HL-60 (cell line): Measurements from ENCODE around the gene PPP2R3A.

Source experiments
- DNase-seq, 2 experiments: peaks; one replicate each; pipeline ENCODE4 v3.0.0-alpha.2; 2010 to 2020; ENCODE audit warnings: low read depth in 1 of 2, low spot score in 1 of 2
- H3K27ac ChIP-seq: fragments of 250-450 bp; sonication (Bioruptor Pico); replicated peaks from 2 replicates; pipeline ENCODE4 v1.5.1; 2020; ENCODE audit warnings: mild to moderate bottlenecking, moderate library complexity
- H3K27me3 ChIP-seq: fragments of 250-450 bp; sonication (Bioruptor Pico); 2 replicates; pipeline ENCODE4 v1.5.1; 2021; ENCODE audit warnings: mild to moderate bottlenecking, moderate library complexity; ENCODE audit not compliant: insufficient read depth, poor library complexity, severe bottlenecking
- H3K4me3 ChIP-seq: replicated peaks from 2 replicates; pipeline ENCODE4 v1.5.1; 2011; ENCODE audit warnings: mild to moderate bottlenecking, control low read depth, low read length; ENCODE audit not compliant: insufficient read depth
- GABPA ChIP-seq: IDR thresholded peaks from 2 replicates; pipeline ENCODE4 v1.6.1; 2012; ENCODE audit warnings: low read depth
- POLR2AphosphoS5 ChIP-seq: IDR thresholded peaks from 2 replicates; pipeline ENCODE4 v1.6.1; 2012; ENCODE audit warnings: low read depth
- SPI1 ChIP-seq: IDR thresholded peaks from 2 replicates; pipeline ENCODE4 v1.6.1; 2012; ENCODE audit warnings: low read depth, mild to moderate bottlenecking, borderline replicate concordance
- TF ChIP-seq, protein P1 (sequence below): IDR thresholded peaks from 2 replicates; pipeline ENCODE4 v1.6.1; 2012; ENCODE audit warnings: low read depth; ENCODE audit not compliant: insufficient replicate concordance
- TF ChIP-seq, protein P2 (sequence below): IDR thresholded peaks from one replicate; pipeline ENCODE4 v1.5.1; 2011; ENCODE audit warnings: low read length, control low read depth, inconsistent platforms; ENCODE audit not compliant: insufficient read depth

PPP2R3A gene

DNA sequence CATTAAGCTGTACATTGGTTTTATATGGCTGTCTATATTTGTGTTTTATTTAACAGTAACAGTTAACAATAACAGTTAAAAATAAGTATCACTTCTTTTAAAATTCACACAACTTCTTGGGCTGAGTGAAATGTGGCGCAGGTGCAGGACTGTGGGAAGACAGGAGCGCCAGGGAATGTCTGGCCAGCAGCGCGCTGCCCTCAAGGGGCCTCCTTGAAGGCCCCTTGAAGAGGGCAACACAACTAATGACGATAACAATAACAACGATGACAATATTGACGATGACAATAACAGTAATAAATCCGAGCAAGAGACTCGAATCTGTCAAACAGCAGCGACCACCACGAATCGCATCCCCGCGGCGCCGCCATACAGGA is 411 bp upstream of the PPP2R3A start:
- TF ChIP-seq POLR2AphosphoS5 (no peak), GABPA (no peak), SPI1 (no peak)
- TF ChIP-seq, protein P1, sequence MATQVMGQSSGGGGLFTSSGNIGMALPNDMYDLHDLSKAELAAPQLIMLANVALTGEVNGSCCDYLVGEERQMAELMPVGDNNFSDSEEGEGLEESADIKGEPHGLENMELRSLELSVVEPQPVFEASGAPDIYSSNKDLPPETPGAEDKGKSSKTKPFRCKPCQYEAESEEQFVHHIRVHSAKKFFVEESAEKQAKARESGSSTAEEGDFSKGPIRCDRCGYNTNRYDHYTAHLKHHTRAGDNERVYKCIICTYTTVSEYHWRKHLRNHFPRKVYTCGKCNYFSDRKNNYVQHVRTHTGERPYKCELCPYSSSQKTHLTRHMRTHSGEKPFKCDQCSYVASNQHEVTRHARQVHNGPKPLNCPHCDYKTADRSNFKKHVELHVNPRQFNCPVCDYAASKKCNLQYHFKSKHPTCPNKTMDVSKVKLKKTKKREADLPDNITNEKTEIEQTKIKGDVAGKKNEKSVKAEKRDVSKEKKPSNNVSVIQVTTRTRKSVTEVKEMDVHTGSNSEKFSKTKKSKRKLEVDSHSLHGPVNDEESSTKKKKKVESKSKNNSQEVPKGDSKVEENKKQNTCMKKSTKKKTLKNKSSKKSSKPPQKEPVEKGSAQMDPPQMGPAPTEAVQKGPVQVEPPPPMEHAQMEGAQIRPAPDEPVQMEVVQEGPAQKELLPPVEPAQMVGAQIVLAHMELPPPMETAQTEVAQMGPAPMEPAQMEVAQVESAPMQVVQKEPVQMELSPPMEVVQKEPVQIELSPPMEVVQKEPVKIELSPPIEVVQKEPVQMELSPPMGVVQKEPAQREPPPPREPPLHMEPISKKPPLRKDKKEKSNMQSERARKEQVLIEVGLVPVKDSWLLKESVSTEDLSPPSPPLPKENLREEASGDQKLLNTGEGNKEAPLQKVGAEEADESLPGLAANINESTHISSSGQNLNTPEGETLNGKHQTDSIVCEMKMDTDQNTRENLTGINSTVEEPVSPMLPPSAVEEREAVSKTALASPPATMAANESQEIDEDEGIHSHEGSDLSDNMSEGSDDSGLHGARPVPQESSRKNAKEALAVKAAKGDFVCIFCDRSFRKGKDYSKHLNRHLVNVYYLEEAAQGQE: no peak
- TF ChIP-seq, protein P2, sequence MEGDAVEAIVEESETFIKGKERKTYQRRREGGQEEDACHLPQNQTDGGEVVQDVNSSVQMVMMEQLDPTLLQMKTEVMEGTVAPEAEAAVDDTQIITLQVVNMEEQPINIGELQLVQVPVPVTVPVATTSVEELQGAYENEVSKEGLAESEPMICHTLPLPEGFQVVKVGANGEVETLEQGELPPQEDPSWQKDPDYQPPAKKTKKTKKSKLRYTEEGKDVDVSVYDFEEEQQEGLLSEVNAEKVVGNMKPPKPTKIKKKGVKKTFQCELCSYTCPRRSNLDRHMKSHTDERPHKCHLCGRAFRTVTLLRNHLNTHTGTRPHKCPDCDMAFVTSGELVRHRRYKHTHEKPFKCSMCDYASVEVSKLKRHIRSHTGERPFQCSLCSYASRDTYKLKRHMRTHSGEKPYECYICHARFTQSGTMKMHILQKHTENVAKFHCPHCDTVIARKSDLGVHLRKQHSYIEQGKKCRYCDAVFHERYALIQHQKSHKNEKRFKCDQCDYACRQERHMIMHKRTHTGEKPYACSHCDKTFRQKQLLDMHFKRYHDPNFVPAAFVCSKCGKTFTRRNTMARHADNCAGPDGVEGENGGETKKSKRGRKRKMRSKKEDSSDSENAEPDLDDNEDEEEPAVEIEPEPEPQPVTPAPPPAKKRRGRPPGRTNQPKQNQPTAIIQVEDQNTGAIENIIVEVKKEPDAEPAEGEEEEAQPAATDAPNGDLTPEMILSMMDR: no peak
- Histone ChIP-seq H3K4me3 (no peak overlapping the region; the same call in 1 of the 2 replicates), H3K27me3 (peaks cover 41% of the 10 kb centered on the region), H3K27ac (no peak overlapping the region)
- no peak for DNase-seq

DNA sequence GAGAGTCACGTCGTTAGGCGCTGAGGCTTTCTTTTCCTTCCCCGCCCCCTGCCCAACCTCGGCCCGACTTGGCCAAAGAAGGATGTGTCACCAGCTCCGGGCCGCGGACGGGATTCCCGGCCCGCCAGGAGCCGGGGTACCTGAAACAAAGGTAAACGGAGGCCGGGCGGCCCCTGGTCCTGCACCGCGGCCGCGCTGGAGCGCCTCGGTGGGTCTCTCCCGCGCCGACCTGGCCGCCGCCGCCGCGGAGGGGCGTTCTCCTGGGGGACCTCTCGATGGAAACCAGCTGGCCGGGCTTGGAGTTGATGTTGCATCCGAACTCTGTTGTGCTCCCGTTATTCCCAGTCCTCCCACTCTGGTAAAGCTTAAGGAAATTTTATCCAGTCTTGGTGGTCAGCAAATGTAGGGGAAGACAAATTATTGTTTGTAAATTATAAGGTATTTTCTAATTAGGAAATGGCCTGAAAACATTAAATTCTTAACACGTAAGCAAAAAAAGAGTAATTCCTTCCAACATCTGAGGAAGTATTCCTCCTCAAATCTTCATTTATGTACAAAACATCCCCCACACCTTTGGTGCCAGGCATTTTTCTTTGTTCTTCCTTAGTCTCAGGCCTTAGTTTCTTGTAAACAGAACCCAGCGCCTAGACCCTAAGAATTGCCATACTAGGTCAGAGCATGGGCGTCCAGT is 888 bp downstream of the PPP2R3A start:
- TF ChIP-seq POLR2AphosphoS5 (no peak), GABPA (no peak), SPI1 (no peak)
- TF ChIP-seq, protein P1: no peak
- TF ChIP-seq, protein P2: no peak
- DNase-seq: no peak
- Histone ChIP-seq H3K27me3 (peaks cover 41% of the 10 kb centered on the region), H3K27ac (no peak overlapping the region), H3K4me3 (peak overlapping the region; percentile 45)

DNA sequence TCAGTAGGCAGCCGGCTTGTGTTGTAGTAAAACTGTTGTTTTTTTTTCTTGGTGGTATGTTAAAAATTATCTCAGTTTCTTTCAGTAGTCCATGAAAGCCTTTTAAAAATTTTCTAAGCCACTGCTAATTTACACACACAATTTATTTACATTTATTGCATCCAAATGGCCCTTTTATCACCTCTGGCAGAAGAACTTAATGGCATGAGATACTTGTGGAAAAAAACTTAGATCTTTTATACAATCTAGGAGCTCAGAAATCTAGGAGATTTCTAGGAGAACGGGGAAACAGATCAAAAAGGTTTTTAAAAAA is 1.4 kb downstream of the PPP2R3A start:
- TF ChIP-seq, protein P1: no peak
- no peak for TF ChIP-seq GABPA
- TF ChIP-seq POLR2AphosphoS5: no peak
- no peak for TF ChIP-seq SPI1
- TF ChIP-seq, protein P2: no peak
- H3K4me3 ChIP-seq: no peak overlapping the region
- no peak for DNase-seq
- peaks cover 41% of the 10 kb centered on the region for H3K27me3 ChIP-seq
- no peak overlapping the region for H3K27ac ChIP-seq
